HG02571 (cell line): ENCODE data around the gene ZNF853.

Experiments used
- ATAC-seq: cut with Tn5 transposase; IDR thresholded peaks from one replicate; pipeline ENCODE4 v1.9.1; 2021; ENCODE audit warnings: mild to moderate bottlenecking, moderate library complexity; ENCODE audit not compliant: unreplicated experiment

The ZNF853 gene

GRCh38 chr7:6604458-6604857, 11.0 kb upstream of the ZNF853 start:
- no peak for ATAC-seq

GRCh38 chr7:6606866-6607583, 8.4 kb upstream of the ZNF853 start:
- no peak for ATAC-seq

DNA sequence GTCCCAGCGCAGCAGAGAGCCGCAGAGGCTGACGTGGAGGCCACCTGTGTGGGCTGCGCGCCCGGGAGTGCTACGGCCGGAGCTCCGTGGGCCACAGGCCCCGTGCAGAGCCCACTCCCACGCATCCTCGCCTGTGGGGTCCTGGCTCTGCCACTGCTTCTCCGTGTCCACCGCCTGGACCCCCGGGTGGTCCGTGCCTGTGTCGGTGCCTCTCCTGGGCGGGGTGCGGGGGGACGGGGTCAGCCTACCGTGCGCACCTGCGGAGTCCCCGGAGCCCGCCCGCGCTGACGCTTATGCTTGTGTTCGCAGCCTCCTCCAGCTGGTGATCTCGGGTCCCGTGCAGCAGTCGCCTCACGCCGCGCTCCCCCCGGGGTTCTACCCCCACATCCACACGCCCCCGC, 7.8 kb upstream of the ZNF853 start:
- no peak for ATAC-seq

- no peak for ATAC-seq
These were observed 7.3 kb upstream of the ZNF853 start for GRCh38 chr7:6608081-6608480.

GRCh38 chr7:6608794-6609193, 6.6 kb upstream of the ZNF853 start:
- ATAC-seq: no peak

GRCh38 chr7:6612819-6613218, 2.6 kb upstream of the ZNF853 start:
- no peak for ATAC-seq

DNA sequence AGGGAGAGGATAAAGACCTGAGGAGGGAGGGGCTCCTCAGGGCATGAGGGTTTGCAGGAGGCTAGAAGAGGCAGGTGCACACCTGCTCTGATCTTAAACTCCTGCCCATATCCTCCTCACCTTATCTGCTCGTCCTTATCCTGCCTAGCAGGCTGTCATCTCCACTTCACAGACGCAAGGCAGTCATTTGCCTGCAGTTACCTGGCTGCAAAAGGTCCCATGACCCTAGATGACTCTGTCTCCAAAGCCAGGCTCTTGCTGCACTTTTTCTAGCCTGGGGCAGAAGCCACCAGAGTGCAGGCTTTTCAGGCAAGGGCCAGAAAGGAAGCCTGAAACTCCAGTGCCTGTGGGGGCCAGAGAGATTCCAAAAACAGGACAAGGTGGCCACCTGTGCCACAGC, 1.7 kb upstream of the ZNF853 start:
- no peak for ATAC-seq

DNA sequence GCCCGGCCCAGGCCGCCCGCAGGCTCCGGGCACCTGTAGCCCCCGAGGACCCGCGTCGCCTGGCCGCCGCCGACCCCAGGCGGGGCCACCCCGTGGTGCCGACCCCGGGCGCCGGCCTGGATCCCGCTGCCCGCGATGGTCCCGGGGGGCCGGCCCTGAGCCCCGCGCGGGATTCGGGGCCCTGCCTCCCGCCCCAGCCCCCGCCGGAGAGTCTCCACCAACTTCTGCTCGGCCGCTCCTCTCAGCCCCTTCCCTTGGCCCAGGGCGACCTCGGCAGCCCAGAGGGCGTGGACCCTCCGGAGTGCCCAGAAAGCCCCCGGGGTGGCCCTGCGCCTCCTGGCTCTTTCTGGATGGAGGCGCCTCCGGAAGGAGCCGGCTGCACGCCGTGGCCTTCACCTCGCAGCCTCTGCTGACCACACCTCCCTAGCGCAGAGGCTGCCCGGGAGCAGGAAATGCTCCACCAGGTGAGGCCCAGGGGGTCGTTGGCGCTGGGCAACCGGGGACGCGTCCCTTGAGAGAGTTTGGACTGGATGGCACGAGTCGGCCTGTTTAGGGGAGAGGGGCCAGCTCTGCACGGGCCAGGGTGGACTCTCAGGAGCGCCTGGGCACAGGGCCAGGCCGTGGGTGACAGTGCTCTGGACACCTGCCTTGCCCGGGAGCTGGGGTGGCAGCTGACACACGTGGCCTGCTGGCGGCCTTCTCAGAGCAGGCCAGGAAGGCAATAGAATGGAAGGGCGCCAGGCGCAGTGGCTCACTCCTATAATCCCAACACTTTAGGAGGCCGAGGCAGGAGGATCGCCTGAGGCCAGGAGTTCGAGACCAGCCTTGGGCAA, 529 bp downstream of the ZNF853 start:
- ATAC-seq: no peak

DNA sequence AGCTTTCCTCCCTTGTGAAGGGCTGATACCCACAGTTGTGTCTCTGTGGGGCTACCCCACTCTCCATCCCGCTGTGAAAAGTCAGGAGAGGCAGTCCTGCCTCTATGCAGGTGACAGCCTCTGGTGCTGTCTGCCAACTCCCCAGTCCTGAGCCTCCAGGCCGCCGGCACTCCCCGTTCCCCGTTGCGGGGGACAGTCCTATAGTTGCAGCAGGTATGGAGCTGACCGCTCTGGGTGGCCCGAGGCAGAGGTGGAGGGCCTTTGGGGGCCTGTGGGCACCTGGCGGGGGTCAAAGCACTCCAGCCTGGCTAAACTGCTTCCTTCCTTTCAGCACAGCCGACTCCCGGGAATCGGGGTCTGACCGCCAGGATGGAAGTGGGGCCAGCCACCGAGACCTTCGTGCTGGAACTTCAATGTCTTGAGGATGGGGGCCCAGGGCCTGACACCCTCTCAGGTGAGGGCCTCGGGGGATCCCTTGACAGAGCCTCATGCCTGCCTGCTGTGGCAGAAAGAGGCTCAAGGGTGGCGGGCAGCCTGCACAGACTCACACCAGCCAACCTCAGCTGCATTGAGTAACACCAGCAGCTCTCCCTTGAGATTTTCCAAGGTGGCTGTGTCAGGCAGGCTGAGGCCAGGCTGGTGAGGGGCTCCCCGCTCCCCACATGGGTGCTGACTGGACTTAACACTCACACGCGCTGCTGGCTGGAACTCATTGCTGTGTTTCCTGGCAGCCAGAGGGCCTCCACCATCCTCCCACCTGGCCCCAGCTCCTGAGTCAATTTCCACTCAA, 1.6 kb downstream of the ZNF853 start:
- ATAC-seq: no peak

GRCh38 chr7:6618621-6619020, 3.2 kb downstream of the ZNF853 start:
- no peak for ATAC-seq

DNA sequence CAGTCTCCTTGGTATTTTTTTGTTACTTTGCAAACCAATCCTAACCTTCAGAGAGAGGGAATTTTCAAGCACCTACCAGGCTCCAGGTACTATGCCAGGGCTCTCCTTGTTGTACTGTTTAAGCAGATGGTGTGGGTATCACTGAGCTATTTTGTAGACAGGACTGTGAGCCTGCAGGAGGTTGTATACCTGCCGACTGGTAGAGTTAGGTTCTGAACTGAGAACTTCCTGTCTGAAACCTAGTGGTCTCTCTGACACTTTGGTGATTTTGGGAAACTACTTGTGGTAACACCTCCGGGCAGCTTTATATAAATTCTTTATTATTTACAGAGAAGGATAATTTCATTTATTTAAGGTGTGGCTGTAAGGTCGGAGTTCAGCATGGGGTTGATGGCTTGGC, 4.6 kb downstream of the ZNF853 start:
- ATAC-seq: no peak

- ATAC-seq: no peak
These were observed 6.1 kb downstream of the ZNF853 start for GRCh38 chr7:6621195-6622133.

DNA sequence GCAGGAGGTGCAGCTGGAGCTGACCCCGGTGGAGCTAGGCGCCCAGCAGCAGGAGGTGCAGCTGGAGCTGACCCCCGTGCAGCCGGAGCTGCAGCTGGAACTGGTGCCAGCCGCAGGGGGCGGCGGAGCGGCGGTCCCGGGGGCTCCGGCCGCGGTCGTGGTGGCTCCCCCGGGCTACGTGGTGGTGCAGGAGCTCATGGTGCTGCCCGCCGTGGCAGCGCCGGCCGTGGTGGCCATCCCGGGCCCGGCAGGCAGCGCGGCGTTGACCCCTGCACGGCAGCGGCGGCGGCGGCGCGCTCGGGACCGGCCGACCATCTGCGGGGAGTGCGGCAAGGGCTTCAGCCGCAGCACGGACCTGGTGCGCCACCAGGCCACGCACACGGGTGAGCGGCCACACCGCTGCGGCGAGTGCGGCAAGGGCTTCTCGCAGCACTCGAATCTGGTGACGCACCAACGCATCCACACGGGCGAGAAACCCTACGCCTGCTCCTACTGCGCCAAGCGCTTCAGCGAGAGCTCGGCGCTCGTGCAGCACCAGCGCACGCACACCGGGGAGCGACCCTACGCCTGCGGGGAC, 6.8 kb downstream of the ZNF853 start:
- no peak for ATAC-seq

GRCh38 chr7:6623589-6624245, 8.3 kb downstream of the ZNF853 start:
- ATAC-seq: no peak

GRCh38 chr7:6624246-6624611, 8.8 kb downstream of the ZNF853 start:
- no peak for ATAC-seq

GRCh38 chr7:6628045-6628444, 12.6 kb downstream of the ZNF853 start:
- no peak for ATAC-seq

- no peak for ATAC-seq
These were observed 14.8 kb downstream of the ZNF853 start for GRCh38 chr7:6630007-6630849.

- ATAC-seq: no peak
These were observed 16.2 kb downstream of the ZNF853 start for GRCh38 chr7:6631605-6632004.

DNA sequence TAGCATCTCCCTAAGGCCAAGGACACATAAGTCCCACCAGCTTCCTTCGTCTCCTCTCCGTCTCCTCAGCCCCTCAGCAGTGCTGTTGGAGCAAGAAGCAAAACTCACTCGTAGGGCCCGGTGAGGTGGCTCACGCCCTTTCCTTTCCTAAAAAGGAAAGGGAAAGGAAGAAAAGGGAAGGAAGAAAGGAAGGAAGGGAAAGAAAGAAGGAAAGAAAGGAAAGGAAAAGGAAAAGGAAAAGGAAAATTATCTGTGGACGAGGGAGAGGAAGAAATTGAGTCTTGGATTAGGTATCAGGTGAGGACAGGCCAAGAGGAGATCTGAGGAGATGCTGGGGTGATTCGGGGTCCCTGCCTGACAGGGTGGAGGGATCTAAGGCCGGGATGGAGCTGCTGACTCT, 18.6 kb downstream of the ZNF853 start:
- ATAC-seq: no peak
